Islet precursor cell (in vitro differentiated cells): ENCODE data around the gene CADPS2.
"Not testable (repeated sequence)": the region's sequence is repeated elsewhere in the genome, so short reads cannot be mapped to it uniquely, and the experiment has no call there.

ENCODE experiments used
- DNase-seq: peaks from one replicate; pipeline ENCODE4 v3.0.0-alpha.2; 2018

CADPS2 gene

DNA sequence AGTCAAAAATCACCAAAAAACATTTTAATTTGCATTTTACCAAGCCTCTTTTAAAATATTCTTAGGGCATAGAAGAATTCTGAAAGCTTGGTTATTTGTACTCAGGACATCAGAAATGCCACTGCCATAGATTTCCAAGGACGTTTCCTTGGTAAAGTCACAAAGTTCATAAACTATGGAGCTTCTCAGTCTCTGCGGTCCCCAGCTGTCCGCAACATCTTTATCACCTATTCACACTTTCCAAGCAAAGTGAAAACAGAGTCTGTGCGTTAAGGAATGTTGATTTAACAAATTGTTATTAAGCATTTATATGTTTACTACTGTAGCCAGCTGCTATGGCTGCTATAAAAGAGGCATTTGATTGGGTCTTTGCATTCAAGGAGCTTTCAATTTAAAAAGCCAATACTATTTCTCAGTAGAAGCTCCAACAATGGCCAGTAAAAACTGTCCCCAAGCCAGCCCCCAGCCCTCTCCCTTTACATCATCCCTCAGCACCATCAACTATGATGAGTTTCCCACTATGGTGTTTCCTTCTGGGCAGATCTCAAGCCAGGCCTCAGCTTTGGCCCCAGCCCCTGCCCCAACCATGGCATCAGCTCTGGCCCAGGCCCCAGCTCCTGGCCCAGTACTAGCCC, 36.8 kb downstream of the CADPS2 start:
- DNase-seq, result no peak

DNA sequence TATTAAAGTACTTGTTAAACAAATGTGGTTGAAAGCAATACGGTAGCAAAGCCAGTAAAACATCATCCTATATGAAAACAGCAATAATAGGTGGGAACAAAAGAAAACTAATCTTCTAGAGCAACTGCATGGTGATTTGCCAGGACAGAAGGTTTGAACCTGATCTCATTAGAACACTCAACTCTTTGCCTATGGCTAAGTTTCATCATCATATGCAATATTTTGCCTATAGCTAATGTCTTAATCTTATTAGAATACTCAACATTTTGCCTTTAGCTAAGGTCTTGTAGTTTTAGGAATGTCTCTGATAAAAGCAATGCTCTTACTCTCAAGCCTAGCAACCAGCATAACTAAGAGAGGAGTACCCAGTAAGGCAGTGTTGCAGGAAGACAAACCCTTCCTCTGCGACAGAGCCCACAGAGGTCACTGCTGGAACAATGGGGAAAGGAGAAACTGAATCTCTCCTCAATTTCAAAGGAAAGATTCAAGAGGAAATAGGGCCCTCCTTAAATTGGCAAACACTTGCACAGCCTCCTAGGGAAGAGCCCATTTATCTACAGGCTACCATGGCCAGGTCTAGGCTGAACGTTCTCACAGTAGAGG, 38.3 kb downstream of the CADPS2 start:
- DNase-seq, result no peak

DNA sequence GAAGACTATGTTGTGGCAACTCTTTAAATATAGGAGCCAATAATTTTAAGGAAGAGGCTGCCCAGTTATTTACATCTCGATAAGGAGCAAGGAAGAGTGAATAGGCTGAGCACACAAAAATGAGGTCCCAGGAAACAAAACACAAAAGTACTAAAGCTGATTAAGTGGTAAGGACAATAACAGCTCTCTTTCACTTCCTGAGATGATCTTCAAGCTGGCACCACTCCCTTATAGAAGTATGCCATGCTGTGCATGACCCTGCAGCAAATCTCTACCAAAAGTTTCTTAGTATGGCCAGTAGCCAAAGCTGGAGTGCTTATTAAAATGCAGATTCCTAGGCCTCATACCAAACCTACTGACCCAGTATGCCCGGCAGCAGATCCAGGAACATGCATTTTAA, 39.7 kb downstream of the CADPS2 start:
- DNase-seq, result no peak

DNA sequence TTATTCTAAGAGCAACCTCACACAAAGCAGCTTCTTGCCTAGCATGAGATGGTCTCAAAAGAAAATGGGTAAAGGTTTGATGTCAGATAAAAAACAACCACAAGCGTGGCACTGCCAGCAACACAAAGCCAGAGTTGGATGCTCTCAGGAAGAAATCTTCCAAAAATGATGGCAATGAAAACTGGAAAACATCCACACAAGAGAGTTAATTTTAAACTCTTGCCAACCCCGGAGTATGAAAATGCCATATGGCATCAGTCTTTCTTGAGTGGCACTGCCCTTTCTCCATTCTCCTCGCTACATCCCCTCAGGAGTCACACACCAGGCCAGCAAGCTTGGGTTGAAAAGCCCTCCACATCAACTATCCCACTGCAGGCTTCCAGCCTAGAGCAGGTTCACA, 41.0 kb downstream of the CADPS2 start:
- no peak for DNase-seq

DNA sequence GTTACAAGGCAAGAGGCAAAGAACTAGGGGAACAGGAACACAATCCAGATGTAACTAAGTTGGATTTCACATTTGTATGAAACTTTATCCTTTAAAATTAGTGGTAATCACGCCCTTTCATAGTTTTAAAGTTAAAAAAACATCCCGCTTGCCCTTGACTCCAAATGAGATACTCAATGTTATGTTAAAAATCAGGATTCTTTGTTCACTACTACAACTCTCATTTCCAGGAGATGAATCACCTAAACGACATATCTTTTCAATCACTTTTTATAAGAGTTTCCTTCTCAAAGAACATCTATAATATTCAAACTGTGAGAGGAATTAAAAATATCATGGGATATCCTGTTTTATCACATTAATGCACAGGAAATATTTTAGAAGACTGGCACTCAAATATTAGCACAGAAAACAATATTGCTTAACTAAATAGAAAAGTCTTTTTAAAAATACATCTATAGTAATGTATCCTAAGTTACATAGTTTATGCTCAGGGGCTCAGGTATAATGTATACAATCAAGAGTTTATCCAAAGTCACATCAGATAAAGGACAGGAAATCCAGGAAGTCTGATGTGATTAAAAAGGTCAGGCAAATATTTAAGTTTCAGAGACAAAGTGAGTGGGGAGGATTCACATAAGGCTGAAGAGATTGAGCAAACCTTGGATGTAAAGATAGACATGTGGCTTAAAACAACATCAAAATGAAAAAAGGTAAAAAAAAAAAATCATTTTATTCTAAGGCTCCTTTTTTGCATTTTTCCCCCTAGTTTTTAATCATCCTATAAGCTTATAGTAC, 41.9 kb downstream of the CADPS2 start:
- no peak for DNase-seq

DNA sequence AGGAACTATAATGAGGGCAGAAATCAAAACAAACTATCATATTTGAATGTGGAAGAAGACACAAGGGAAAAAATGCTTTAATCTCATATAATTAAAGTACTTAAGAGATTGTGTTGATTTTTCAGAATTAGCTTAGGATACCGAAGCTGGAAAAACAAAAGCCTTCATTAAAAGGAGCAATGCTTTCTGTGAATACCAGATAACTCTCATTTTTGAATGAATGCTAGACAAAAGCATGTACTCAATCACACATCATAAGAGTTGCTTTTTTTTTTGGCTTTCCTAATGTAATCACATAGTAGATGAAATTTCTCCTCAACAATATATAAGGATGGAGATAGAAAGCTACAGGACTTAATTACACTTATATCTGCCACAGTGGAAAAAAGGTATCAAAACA, 43.3 kb downstream of the CADPS2 start:
- no peak for DNase-seq

- not testable (repeated sequence) for DNase-seq
These were observed 50.0 kb downstream of the CADPS2 start for GRCh38 chr7:122836286-122836685.

DNA sequence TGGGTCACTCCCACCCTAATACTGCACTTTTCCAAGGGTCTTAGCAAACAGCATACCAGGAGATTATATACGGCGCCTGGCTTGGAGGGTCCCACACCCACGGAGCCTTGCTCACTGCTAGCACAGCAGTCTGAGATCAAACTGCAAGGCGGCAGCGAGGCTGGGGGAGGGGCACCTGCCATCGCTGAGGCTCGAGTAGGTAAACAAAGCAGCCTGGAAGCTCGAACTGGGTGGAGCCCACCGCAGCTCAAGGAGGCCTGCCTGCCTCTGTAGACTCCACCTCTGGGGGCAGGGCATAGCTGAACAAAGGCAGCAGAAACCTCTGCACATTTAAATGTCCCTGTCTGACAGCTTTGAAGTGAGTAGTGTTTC, 51.7 kb downstream of the CADPS2 start:
- not testable (repeated sequence) for DNase-seq

- no peak for DNase-seq
These were observed 52.2 kb downstream of the CADPS2 start for GRCh38 chr7:122833888-122834570.

DNA sequence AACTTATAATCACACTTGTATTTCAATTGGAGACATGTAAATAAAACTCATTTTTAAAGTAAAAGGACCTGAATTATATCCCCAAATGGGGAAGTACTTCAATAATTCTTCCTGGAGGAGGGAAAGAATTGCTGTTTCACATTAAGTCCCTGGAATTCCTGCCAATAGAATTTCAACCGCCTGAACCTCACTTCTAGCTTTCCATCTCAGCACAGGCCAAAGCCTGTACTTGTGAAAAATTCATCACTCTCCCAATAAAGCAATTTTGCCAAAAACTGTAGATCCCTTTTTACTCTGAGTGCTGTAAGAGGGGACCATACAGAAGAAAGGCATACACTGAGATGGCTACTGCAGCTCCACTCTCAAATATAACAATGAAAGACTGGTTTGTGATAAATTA, 54.8 kb downstream of the CADPS2 start:
- DNase-seq, result no peak

GRCh38 chr7:122829962-122830361, 56.3 kb downstream of the CADPS2 start:
- DNase-seq, result no peak

- DNase-seq, result no peak
These were observed 58.5 kb downstream of the CADPS2 start for GRCh38 chr7:122827763-122828162.

DNA sequence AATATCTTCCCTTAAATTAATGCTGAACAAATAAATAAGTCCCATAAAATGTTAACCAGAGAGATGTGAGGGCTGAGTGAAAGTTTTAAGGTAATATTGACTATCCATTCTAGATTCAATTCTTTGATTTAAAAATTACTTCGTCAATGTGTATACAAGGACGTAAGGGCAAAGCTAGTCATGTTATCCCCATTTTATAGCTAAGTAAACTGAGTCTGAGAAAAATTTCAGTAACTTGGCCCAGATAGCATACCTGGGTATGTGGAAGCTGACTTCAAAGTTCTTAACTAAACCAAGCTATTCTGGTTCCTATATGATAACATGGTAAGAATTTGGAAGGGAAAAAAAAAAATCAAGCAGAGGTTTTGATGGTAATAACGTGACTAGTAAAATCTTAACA, 72.4 kb downstream of the CADPS2 start:
- DNase-seq, result no peak

DNA sequence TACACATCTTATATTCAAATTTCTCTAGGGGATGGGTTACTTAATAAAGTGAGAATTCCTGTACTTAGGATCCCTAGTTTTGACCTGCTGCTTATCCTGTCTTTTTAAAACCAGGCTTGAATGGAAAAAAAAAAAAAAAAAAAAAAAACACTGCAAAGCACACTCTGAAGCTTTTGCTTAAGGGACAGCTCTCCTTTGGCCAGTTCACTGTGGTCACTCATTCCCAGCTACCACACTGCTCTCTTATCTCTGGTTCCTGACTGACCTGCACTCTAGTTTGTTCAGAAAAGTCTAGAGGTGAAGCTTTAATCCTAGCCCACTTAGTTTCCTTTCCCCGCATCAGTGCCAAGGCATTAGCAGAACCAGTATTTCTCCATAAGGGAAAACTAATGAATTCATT, 82.4 kb downstream of the CADPS2 start:
- no peak for DNase-seq

- no peak for DNase-seq
These were observed 82.9 kb downstream of the CADPS2 start for GRCh38 chr7:122803323-122803722.

- DNase-seq, result peak; percentile 64
These were observed 83.9 kb downstream of the CADPS2 start for GRCh38 chr7:122802301-122802751.

- DNase-seq, result no peak
These were observed 94.2 kb downstream of the CADPS2 start for GRCh38 chr7:122791959-122792545.

- no peak for DNase-seq
These were observed 95.7 kb downstream of the CADPS2 start for GRCh38 chr7:122790591-122790990.

DNA sequence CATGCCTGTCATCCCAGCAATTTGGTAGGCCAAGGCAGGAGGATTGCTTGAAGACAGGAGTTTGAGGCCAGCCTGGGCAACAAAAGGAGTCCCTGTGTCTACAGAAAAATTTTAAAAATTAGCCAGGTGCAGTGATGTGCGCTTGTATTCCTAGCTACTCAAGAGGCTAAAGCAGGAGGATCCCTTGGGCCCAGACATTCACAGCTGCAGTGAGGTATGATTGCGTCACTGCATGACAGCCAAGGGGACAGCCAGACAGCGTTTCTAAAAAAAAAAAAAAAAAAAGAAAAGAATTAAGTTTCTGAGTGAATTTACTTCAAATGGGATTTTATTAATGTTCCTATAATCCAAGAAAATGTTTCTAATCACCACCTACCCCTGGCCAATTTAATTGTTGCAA, 96.1 kb downstream of the CADPS2 start:
- no peak for DNase-seq

- no peak for DNase-seq
These were observed 97.1 kb downstream of the CADPS2 start for GRCh38 chr7:122789156-122789555.

DNA sequence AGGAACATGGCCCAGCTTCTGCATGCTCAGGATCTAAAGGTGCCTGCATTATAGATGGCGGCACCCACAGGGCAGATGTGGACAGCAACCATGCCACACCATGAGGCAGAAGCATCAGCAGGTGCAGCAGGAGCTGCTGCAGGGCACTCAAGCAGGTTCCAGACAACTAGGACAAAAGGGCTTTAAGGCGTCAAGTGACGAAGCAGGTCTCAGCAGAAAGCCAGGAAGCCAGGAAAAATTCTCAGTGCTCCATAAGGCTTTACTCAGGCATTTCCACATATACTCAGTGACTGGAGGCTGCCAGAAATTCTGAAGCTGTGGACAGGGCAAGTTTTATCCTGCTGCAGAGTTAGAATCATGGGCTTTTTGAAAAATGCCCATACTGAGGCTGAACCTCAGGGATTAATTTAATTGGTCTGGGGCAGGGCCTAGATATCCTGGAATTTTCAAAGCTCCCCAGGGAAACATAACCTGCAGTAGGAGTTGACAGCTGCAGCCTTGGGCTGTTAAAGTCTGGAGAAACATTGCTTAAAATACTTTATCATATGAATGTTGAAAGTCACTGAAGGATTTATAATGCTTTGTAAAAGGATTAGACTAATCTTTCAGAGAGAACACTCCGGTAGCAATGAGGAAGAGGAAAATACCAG, 115.4 kb downstream of the CADPS2 start:
- DNase-seq, result no peak

GRCh38 chr7:122768827-122769226, 117.4 kb downstream of the CADPS2 start:
- DNase-seq, result no peak

GRCh38 chr7:122767339-122767738, 118.9 kb downstream of the CADPS2 start:
- DNase-seq, result no peak
